HepG2 (cell line): ENCODE data around the gene SAE1. TPM values are rescaled to one million over a fixed set of nuclear protein-coding genes. Genes with fewer than 3 reads are reported as not detected.

Source experiments
- CEBPB ChIP-seq: IDR thresholded peaks from 2 replicates; pipeline ENCODE4 v1.6.1; 2011; ENCODE audit warnings: low read depth, low read length, improper control_type of control experiment, borderline replicate concordance
- CREBL2 ChIP-seq: sonication (generic); formaldehyde crosslinking; IDR thresholded peaks from 2 replicates; pipeline ENCODE4 v1.8.1; 2023; ENCODE audit warnings: missing genetic modification reagents, mild to moderate bottlenecking, borderline replicate concordance
- FOXJ3 ChIP-seq: sonication (generic); formaldehyde crosslinking; IDR thresholded peaks from 2 replicates; pipeline ENCODE4 v1.4.0; 2020; ENCODE audit warnings: missing genetic modification reagents, mild to moderate bottlenecking, borderline replicate concordance
- FOXM1 ChIP-seq: sonication (generic); formaldehyde crosslinking; IDR thresholded peaks from 2 replicates; pipeline ENCODE4 v1.5.0; 2020; ENCODE audit warnings: missing genetic modification reagents
- HINFP ChIP-seq: sonication (generic); formaldehyde crosslinking; IDR thresholded peaks from 2 replicates; pipeline ENCODE4 v1.4.0; 2020; ENCODE audit warnings: low read depth, mild to moderate bottlenecking, missing genetic modification reagents
- KLF15 ChIP-seq: sonication (generic); formaldehyde crosslinking; IDR thresholded peaks from 2 replicates; pipeline ENCODE4 v1.8.1; 2023; ENCODE audit warnings: borderline replicate concordance, mild to moderate bottlenecking, inconsistent platforms, missing genetic modification reagents, mixed read lengths
- MEIS2 ChIP-seq: sonication (generic); formaldehyde crosslinking; IDR thresholded peaks from 2 replicates; pipeline ENCODE4 v1.9.0; 2021; ENCODE audit warnings: mild to moderate bottlenecking, missing genetic modification reagents
- MXD3 ChIP-seq: IDR thresholded peaks from 2 replicates; pipeline ENCODE4 v1.6.1; 2016; ENCODE audit warnings: mild to moderate bottlenecking, missing biosample characterization, missing genetic modification reagents
- NAIF1 ChIP-seq: sonication (generic); formaldehyde crosslinking; IDR thresholded peaks from 2 replicates; pipeline ENCODE4 v1.5.0; 2020; ENCODE audit warnings: mild to moderate bottlenecking, missing genetic modification reagents, borderline replicate concordance
- NFKBIZ ChIP-seq: IDR thresholded peaks from 2 replicates; pipeline ENCODE4 v1.6.1; 2018; ENCODE audit warnings: missing genetic modification reagents, missing compliant biosample characterization
- NONO ChIP-seq, 2 experiments: fragments of 450-650 bp in 1 of 2; sonication (generic) in 1 of 2; formaldehyde crosslinking in 1 of 2; IDR thresholded peaks in 1 of 2; conservative IDR thresholded peaks in 1 of 2; 2 replicates each; pipeline versions ENCODE4 v1.6.1 to v1.8.0; 2017 to 2022; ENCODE audit warnings: mild to moderate bottlenecking in 1 of 2, missing genetic modification reagents in 1 of 2, moderate library complexity in 1 of 2
- NR2F2 ChIP-seq: IDR thresholded peaks from 2 replicates; pipeline ENCODE4 v1.6.1; 2012; ENCODE audit warnings: low read depth, inconsistent platforms, borderline replicate concordance
- PITX1 ChIP-seq: sonication (generic); formaldehyde crosslinking; IDR thresholded peaks from 2 replicates; pipeline ENCODE4 v1.5.1; 2020; ENCODE audit warnings: mild to moderate bottlenecking, missing genetic modification reagents
- RXRA ChIP-seq: sonication (generic); formaldehyde crosslinking; IDR thresholded peaks from 2 replicates; pipeline ENCODE4 v1.5.1; 2020; ENCODE audit warnings: missing genetic modification reagents
- ZBTB1 ChIP-seq: sonication (generic); formaldehyde crosslinking; IDR thresholded peaks from 2 replicates; pipeline ENCODE4 v1.4.0; 2020; ENCODE audit warnings: missing genetic modification reagents, borderline replicate concordance
- ZBTB8A ChIP-seq: sonication (generic); formaldehyde crosslinking; IDR thresholded peaks from 2 replicates; pipeline ENCODE4 v1.4.0; 2020; ENCODE audit warnings: mild to moderate bottlenecking, low read depth, missing genetic modification reagents, borderline replicate concordance
- ZMYM3 ChIP-seq: sonication (generic); formaldehyde crosslinking; IDR thresholded peaks from 2 replicates; pipeline ENCODE4 v1.5.1; 2020; ENCODE audit warnings: mild to moderate bottlenecking, missing genetic modification reagents
- ZNF10 ChIP-seq: sonication (generic); formaldehyde crosslinking; IDR thresholded peaks from 2 replicates; pipeline ENCODE4 v1.4.0; 2020; ENCODE audit warnings: mild to moderate bottlenecking, low read depth, missing genetic modification reagents, borderline replicate concordance
- ZNF18 ChIP-seq: sonication (generic); formaldehyde crosslinking; IDR thresholded peaks from 2 replicates; pipeline ENCODE4 v1.8.0; 2022; ENCODE audit warnings: mild to moderate bottlenecking, missing genetic modification reagents; ENCODE audit not compliant: insufficient replicate concordance
- ZNF232 ChIP-seq: sonication (generic); formaldehyde crosslinking; IDR thresholded peaks from 2 replicates; pipeline ENCODE4 v1.4.0; 2020; ENCODE audit warnings: missing genetic modification reagents, borderline replicate concordance
- ZNF264 ChIP-seq: sonication (generic); formaldehyde crosslinking; IDR thresholded peaks from 2 replicates; pipeline ENCODE4 v1.4.0; 2020; ENCODE audit warnings: missing genetic modification reagents
- ZNF292 ChIP-seq: sonication (generic); formaldehyde crosslinking; IDR thresholded peaks from 2 replicates; pipeline ENCODE4 v1.8.1; 2022; ENCODE audit warnings: mild to moderate bottlenecking, low read depth, missing genetic modification reagents, borderline replicate concordance
- ZNF772 ChIP-seq: sonication (generic); formaldehyde crosslinking; IDR thresholded peaks from 2 replicates; pipeline ENCODE4 v1.5.0; 2020; ENCODE audit warnings: mild to moderate bottlenecking, missing genetic modification reagents
- ZNF850 ChIP-seq: sonication (generic); formaldehyde crosslinking; conservative IDR thresholded peaks from 2 replicates; pipeline ENCODE4 v1.9.0; 2021; ENCODE audit warnings: mild to moderate bottlenecking, missing genetic modification reagents
- ZNF879 ChIP-seq: sonication (generic); formaldehyde crosslinking; IDR thresholded peaks from 2 replicates; pipeline ENCODE4 v1.8.1; 2023; ENCODE audit warnings: missing genetic modification reagents
- ZSCAN9 ChIP-seq: IDR thresholded peaks from 2 replicates; pipeline ENCODE4 v1.6.1; 2016; ENCODE audit warnings: borderline replicate concordance
- polyA plus RNA-seq, 8 experiments: library from polyadenylated mRNA; depleted of rRNA in 3 of 8; stranded (reverse) in 7 of 8; unstranded in 1 of 8; fragments of >200 nt; fragmentation: Illumina TruSeq in 4 of 8; extraction: Trizol in 4 of 8; gene quantifications; 2 replicates each; pipeline versions ENCODE4 v1.2.1 to v1.2.3, GENCODE V29; 2011 to 2016; ENCODE audit warnings: low read depth in 4 of 8, missing spikeins in 1 of 8, mixed read lengths in 1 of 8; ENCODE audit not compliant: insufficient read depth in 1 of 8
- total RNA-seq, 5 experiments: library from RNA; depleted of rRNA; stranded (reverse); fragments of >200 nt; fragmentation: Illumina TruSeq; extraction: Trizol; gene quantifications; 2 replicates each; pipeline ENCODE4 v1.2.3, GENCODE V29; 2016; ENCODE audit warnings: low read depth in 1 of 5

Gene SAE1
- total and polyA plus RNA-seq, 2 of the 13 experiments (the other 11 are each of a cell fraction or from before 2014, with no cell fraction given): 87.6 to 197 TPM

- TF ChIP-seq HINFP (CRISPR knock-in tag): peak; percentile 82
- TF ChIP-seq ZNF292 (CRISPR knock-in tag): peak; percentile 58; the same call in 1 of the 2 replicates
- TF ChIP-seq ZNF879: no peak
- peak; percentile 75 for TF ChIP-seq ZNF772 (CRISPR knock-in tag)
- no peak for TF ChIP-seq ZBTB1 (CRISPR knock-in tag)
- TF ChIP-seq ZNF850 (CRISPR knock-in tag): no peak
- TF ChIP-seq ZBTB8A (CRISPR knock-in tag): no peak
- TF ChIP-seq NR2F2: peak; percentile 98
- TF ChIP-seq FOXJ3 (CRISPR knock-in tag): peak; percentile 92
- no peak; the same call in 1 of the 2 replicates for TF ChIP-seq MXD3 (CRISPR knock-in tag)
- TF ChIP-seq KLF15 (CRISPR knock-in tag): no peak
- no peak for TF ChIP-seq CEBPB
- no peak for TF ChIP-seq ZNF10 (CRISPR knock-in tag)
- no peak for TF ChIP-seq NONO (IDR thresholded peaks at IDR 0.05)
- peak; percentile 92 for TF ChIP-seq NONO (CRISPR knock-in tag; conservative IDR thresholded peaks at IDR 0.05)
- TF ChIP-seq ZSCAN9 (CRISPR knock-in tag): peak; percentile 95; the same call in 1 of the 2 replicates
- no peak; the same call in 1 of the 2 replicates for TF ChIP-seq ZNF264 (CRISPR knock-in tag)
- no peak; the same call in 1 of the 2 replicates for TF ChIP-seq NFKBIZ (CRISPR knock-in tag)
- TF ChIP-seq RXRA (CRISPR knock-in tag): peak; percentile 99
- TF ChIP-seq ZNF18 (CRISPR knock-in tag): peak; percentile 53
- TF ChIP-seq NAIF1 (CRISPR knock-in tag): 0 out of 2 replicates have a peak, but pooled peaks have one; percentile 33
- no peak for TF ChIP-seq CREBL2 (CRISPR knock-in tag)
- TF ChIP-seq FOXM1 (CRISPR knock-in tag): no peak
- TF ChIP-seq MEIS2 (CRISPR knock-in tag): peak; percentile 53
- TF ChIP-seq ZNF232 (CRISPR knock-in tag): peak; percentile 70; the same call in 1 of the 2 replicates
- peak; percentile 84 for TF ChIP-seq PITX1 (CRISPR knock-in tag)
- peak; percentile 80; the same call in 1 of the 2 replicates for TF ChIP-seq ZMYM3
Observed at GRCh38 chr19:47096100-47096704, 34.4 kb upstream of the SAE1 start (continued).
